ENCODE data around the gene ADORA2B.

GRCh38 chr17:15970500-15970899 lies 25.6 kb downstream of the ADORA2B start:
- TF ChIP-seq, protein P1, sequence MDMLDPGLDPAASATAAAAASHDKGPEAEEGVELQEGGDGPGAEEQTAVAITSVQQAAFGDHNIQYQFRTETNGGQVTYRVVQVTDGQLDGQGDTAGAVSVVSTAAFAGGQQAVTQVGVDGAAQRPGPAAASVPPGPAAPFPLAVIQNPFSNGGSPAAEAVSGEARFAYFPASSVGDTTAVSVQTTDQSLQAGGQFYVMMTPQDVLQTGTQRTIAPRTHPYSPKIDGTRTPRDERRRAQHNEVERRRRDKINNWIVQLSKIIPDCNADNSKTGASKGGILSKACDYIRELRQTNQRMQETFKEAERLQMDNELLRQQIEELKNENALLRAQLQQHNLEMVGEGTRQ (IDR thresholded peaks at IDR 0.05; ENCODE audit: low read depth, low read length) = no peak
- TF ChIP-seq POLR2A (IDR thresholded peaks at IDR 0.05; ENCODE audit: low read depth, low read length) = no peak
- no peak for TF ChIP-seq CTCF (conservative IDR thresholded peaks at IDR 0.05; ENCODE audit: low read depth, low read length)
- TF ChIP-seq MAZ (IDR thresholded peaks at IDR 0.05; ENCODE audit: borderline replicate concordance, low read depth, low read length) = no peak
- TF ChIP-seq SMC3 (IDR thresholded peaks at IDR 0.05; ENCODE audit: low read depth, low read length) = no peak

Measured in IMR-90 (cell line).